ENCODE measurements around the gene ACTR6. TPM values are rescaled to one million over a fixed set of nuclear protein-coding genes. Genes with fewer than 3 reads are reported as not detected.
A peak's percentile ranks its signal among the peaks of the same experiment; 100 is the strongest.

ACTR6 gene
- total RNA-seq, 4 donors from 2014 or later = 4.9 to 35.0 (median 13.7) TPM

GRCh38 chr12:100234166-100234565, 33.6 kb downstream of the ACTR6 start:
- in situ Hi-C loops (cut with MboI; ENCODE audit: low pct_ligation_motif_present in 1 of 4, low pct_unique_long_range_greater_than_20kb in 1 of 4, low sequenced_read_pairs in 3 of 4) = loop anchor here (10.0 to 25.0 kb wide), 3 partner anchors 321 to 503 kb away; partner anchors contain the start of gene GAS2L3 (in 1 of the 4)
- H3K27me3 ChIP-seq = no peaks in the 10 kb centered on the region
- no peak overlapping the region for H3K4me3 ChIP-seq
- intact Hi-C loops (cut with DNase I; ENCODE audit: low total_unique reads) = loop anchor here (10.0 kb wide), 1 partner anchor 321 kb away; no protein-coding TSS in a partner anchor
- H3K9me3 ChIP-seq = no peaks in the 10 kb centered on the region
- 30 to 41% methylated on average over 3 of the region's 3 CpGs for WGBS, 2 donors (ENCODE audit: low coverage in 1 of 2)
- H3K27ac ChIP-seq = peak overlapping the region in 3 of 4 donors; percentile 1 to 31 (median 15)
- TF ChIP-seq, protein P1, sequence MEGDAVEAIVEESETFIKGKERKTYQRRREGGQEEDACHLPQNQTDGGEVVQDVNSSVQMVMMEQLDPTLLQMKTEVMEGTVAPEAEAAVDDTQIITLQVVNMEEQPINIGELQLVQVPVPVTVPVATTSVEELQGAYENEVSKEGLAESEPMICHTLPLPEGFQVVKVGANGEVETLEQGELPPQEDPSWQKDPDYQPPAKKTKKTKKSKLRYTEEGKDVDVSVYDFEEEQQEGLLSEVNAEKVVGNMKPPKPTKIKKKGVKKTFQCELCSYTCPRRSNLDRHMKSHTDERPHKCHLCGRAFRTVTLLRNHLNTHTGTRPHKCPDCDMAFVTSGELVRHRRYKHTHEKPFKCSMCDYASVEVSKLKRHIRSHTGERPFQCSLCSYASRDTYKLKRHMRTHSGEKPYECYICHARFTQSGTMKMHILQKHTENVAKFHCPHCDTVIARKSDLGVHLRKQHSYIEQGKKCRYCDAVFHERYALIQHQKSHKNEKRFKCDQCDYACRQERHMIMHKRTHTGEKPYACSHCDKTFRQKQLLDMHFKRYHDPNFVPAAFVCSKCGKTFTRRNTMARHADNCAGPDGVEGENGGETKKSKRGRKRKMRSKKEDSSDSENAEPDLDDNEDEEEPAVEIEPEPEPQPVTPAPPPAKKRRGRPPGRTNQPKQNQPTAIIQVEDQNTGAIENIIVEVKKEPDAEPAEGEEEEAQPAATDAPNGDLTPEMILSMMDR (IDR thresholded peaks at IDR 0.05) = no peak
- TF ChIP-seq EP300 (IDR thresholded peaks at IDR 0.05; ENCODE audit: low read depth) (no peak), POLR2A (IDR thresholded peaks at IDR 0.05) (no peak), POLR2AphosphoS5 (IDR thresholded peaks at IDR 0.05) (no peak)
- DNase-seq = no peak
- H3K36me3 ChIP-seq = no peaks in the 10 kb centered on the region
- H3K4me1 ChIP-seq = peaks cover 0 to 12% (median 0%) of the 10 kb centered on the region in 4 donors

DNA sequence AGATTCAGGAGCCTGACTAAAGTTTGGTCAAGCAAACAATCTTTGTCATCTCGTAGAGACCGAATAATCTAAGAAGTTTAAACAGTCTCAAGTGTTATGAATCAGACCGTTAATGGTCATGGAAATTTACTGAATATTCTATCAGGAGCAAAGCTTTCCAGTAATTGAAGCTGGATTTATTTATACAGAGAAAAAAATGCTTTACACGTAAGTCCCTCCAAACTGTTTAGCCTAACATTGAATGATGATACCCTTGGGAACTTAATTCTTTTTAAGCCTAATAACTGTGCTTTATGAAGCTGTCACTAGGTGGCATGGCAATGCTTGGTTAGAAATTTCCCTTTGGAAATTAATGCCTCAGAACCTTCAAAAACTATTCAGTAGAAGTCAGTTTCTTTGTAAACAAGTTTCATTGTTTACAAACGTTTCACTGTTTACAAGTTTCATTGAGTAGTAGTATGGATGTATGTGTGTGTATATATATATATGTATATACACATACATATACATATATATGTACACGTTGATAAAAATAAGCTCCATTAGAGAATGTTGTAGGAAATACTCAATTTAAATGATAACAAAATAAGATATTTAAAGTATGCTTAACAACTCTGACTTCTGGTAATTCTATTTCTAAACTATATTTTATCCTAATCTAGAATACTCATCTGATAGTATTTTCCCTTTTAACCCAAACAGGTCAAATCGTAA, 34.1 kb downstream of the ACTR6 start:
- H3K27me3 ChIP-seq = no peaks in the 10 kb centered on the region
- no peak for DNase-seq
- no peaks in the 10 kb centered on the region for H3K9me3 ChIP-seq
- H3K4me1 ChIP-seq = peaks cover 0 to 12% (median 0%) of the 10 kb centered on the region in 4 donors
- WGBS, 2 donors (ENCODE audit: low coverage in 1 of 2) = 28 to 38% methylated on average over 7 of the region's 7 CpGs
- no peaks in the 10 kb centered on the region for H3K36me3 ChIP-seq
- no peak overlapping the region for H3K4me3 ChIP-seq
- in situ Hi-C loops (cut with MboI; ENCODE audit: low pct_ligation_motif_present in 1 of 4, low pct_unique_long_range_greater_than_20kb in 1 of 4, low sequenced_read_pairs in 3 of 4) (loop anchor here (10.0 to 25.0 kb wide), 3 partner anchors 320 to 503 kb away; partner anchors contain the start of gene GAS2L3 (in 1 of the 4)), intact Hi-C loops (cut with DNase I; ENCODE audit: low total_unique reads) (loop anchor here (10.0 kb wide), 1 partner anchor 320 kb away; no protein-coding TSS in a partner anchor)
- TF ChIP-seq POLR2A (IDR thresholded peaks at IDR 0.05) (no peak), EP300 (IDR thresholded peaks at IDR 0.05; ENCODE audit: low read depth) (no peak), POLR2AphosphoS5 (IDR thresholded peaks at IDR 0.05) (no peak)
- TF ChIP-seq, protein P1 (IDR thresholded peaks at IDR 0.05) = peak; percentile 63 to 69 (median 66)
- peak overlapping the region in 3 of 4 donors; percentile 1 to 31 (median 15) for H3K27ac ChIP-seq

GRCh38 chr12:100238801-100239200, 38.2 kb downstream of the ACTR6 start:
- no peaks in the 10 kb centered on the region for H3K27me3 ChIP-seq
- no peak for DNase-seq
- in situ Hi-C loops (cut with MboI; ENCODE audit: low pct_ligation_motif_present in 1 of 4, low pct_unique_long_range_greater_than_20kb in 1 of 4, low sequenced_read_pairs in 3 of 4) = loop anchor here (10.0 to 25.0 kb wide), 3 partner anchors 316 to 498 kb away; partner anchors contain the start of gene GAS2L3 (in 1 of the 4)

GRCh38 chr12:100239589-100239988, 39.0 kb downstream of the ACTR6 start:
- no peak overlapping the region for H3K4me3 ChIP-seq
- in situ Hi-C loops (cut with MboI; ENCODE audit: low pct_ligation_motif_present in 1 of 4, low pct_unique_long_range_greater_than_20kb in 1 of 4, low sequenced_read_pairs in 3 of 4) = loop anchor here (10.0 to 25.0 kb wide), 3 partner anchors 315 to 498 kb away; partner anchors contain the start of gene GAS2L3 (in 1 of the 4)

More at GRCh38 chr12:100238801-100239200, 38.2 kb downstream of the ACTR6 start:
- H3K4me1 ChIP-seq = peaks cover 0 to 12% (median 0%) of the 10 kb centered on the region in 4 donors
- WGBS, 2 donors (ENCODE audit: low coverage in 1 of 2) = 80 to 97% methylated on average over 3 of the region's 3 CpGs
- H3K9me3 ChIP-seq = no peaks in the 10 kb centered on the region
- no peak overlapping the region for H3K4me3 ChIP-seq
- H3K27ac ChIP-seq = no peak overlapping the region
- intact Hi-C loops (cut with DNase I; ENCODE audit: low total_unique reads) = loop anchor here (10.0 kb wide), 1 partner anchor 316 kb away; no protein-coding TSS in a partner anchor
- H3K36me3 ChIP-seq = no peaks in the 10 kb centered on the region
- TF ChIP-seq, protein P1 (IDR thresholded peaks at IDR 0.05) = no peak
- TF ChIP-seq EP300 (IDR thresholded peaks at IDR 0.05; ENCODE audit: low read depth) (no peak), POLR2A (IDR thresholded peaks at IDR 0.05) (no peak), POLR2AphosphoS5 (IDR thresholded peaks at IDR 0.05) (no peak)

More at GRCh38 chr12:100239589-100239988, 39.0 kb downstream of the ACTR6 start:
- Histone ChIP-seq H3K36me3 (no peaks in the 10 kb centered on the region), H3K9me3 (no peaks in the 10 kb centered on the region), H3K27ac (no peak overlapping the region), H3K4me1 (peaks cover 0 to 6% (median 0%) of the 10 kb centered on the region in 4 donors), H3K27me3 (no peaks in the 10 kb centered on the region)
- intact Hi-C loops (cut with DNase I; ENCODE audit: low total_unique reads) = loop anchor here (10.0 kb wide), 1 partner anchor 315 kb away; no protein-coding TSS in a partner anchor
- 80 to 93% methylated on average over 1 of the region's 1 CpG for WGBS, 2 donors (ENCODE audit: low coverage in 1 of 2)
- TF ChIP-seq POLR2A (IDR thresholded peaks at IDR 0.05) = no peak
- no peak for TF ChIP-seq EP300 (IDR thresholded peaks at IDR 0.05; ENCODE audit: low read depth)
- TF ChIP-seq POLR2AphosphoS5 (IDR thresholded peaks at IDR 0.05) = no peak
- TF ChIP-seq, protein P1 (IDR thresholded peaks at IDR 0.05) = no peak
- no peak for DNase-seq
